SH-SY5Y (cell line): ENCODE data around the gene NF1.

ENCODE experiments used
- GATA2 ChIP-seq: IDR thresholded peaks from 2 replicates; pipeline ENCODE4 v1.6.1; 2011; ENCODE audit warnings: mild to moderate bottlenecking, low read depth, low read length
- GATA3 ChIP-seq: IDR thresholded peaks from 2 replicates; pipeline ENCODE4 v1.6.1; 2011; ENCODE audit warnings: low read depth, mild to moderate bottlenecking, low read length, moderate library complexity

DNA sequence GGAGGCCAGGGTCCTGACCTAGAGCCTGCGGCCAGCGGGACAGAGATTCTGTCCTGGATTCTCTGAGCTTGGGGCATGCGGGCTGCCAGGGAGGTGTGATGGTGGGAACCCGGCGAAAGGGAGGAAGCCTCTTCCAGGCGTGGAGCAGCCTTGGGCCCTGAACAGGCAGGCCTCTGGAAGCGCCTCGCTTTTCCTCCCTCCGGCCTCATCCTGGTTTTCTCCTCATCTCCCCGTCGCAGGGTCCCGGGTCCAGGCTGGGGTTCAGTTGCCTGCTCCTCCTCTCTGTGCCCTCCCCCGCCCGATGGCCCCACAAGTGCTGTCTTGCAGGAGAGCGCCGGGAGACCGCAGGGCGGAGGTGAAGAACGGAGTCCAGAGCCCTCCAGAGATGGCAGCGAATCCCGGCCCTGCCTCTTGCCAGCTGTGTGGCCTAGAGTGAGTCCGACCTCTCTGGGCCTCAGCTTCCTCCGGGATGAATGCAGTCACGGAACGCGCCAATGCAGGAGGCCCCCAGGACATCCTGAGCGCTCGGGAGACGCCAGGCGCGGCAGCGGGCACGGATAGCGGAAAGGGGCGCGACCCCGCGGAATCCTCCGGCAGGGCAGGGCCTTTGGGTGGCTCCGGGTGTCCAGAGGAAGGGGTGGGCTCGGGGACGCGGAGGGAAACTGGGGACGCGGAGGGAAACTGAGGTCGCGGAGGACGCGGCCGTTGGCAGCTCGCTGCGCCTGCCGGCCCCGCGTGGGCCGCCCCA lies 296.1 kb downstream of the NF1 start:
- TF ChIP-seq GATA3: no peak
- TF ChIP-seq GATA2: no peak
